NCI-H128 (cell line): ENCODE measurements around the gene GPC5.
A peak's percentile ranks its signal among the peaks of the same experiment; 100 is the strongest.

Experiments used
- DNase-seq: peaks from one replicate; lab custom pipeline; 2025; ENCODE audit not compliant: unreplicated experiment; lab: John Stamatoyannopoulos, UW

Gene GPC5

GRCh38 chr13:92126399-92126798 lies 728.0 kb downstream of the GPC5 start:
- no peak for DNase-seq

DNA sequence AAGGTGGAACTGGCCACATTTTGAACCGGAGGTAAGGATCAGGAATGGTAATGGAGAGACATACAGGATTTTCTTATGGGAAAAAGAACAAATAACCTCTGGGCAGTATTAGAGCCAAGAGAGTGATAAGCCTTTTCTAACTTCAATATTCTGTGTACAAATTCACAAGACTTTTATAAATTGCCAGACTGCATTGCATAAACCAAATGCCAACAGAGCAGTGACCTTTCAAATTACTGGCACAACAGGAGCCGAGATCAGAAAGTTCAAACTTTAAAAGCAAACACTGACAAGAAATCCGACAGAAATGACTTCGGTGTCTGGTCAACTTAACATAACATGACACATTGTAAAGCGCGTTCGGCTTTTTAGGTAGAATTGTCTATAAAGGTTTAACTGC lies 737.1 kb downstream of the GPC5 start:
- no peak for DNase-seq

DNA sequence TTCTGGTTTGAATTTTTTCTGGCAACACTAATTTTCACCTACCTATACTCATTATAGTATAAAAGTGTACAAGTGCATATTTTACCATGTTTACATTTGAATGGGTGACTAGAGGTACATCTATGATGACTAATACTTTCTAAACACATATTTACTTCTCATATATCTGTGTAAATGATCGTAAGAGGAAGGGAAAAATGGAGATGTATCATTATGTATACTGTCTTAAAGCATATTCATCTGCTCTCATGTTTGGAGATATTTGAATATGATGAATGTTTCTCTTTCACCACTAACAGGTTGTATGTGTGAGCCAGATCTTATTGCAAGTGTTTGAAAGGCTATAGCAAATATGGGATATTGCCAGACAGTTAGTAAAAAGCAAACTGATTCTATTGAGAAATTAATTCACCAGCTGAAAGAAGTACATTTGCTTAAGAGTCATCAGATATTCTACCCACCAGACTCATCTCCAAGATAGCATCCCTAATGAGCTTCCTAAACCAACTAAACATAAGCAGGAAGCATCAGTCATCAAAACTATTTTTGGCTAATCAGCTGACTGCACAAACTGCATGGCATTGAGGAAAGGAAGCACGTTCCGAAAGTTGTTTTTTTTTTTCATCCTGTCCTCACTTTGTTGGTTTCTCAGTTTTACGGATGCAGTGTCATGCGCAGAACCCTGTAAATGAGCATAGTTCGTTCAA lies 738.2 kb downstream of the GPC5 start:
- DNase-seq = no peak

GRCh38 chr13:92137520-92137919 lies 739.1 kb downstream of the GPC5 start:
- DNase-seq = no peak

DNA sequence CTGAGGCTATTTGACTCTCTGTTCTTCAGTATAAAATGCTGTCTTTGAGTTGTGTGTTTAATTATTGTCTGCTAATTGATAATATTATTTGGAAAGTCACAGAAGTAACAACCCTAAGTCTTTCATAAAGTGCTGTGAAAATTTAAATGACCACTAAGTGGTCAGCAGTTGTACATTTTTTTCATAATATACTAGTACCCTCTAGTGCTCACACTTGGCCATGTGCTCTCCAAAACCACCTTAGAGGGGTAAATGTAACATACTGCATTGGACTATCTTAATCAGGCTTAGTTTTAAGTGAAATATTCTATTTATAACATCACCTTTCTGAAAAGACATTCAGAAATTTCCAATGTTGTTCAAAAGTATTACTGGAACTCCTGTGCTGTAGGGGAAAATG lies 745.3 kb downstream of the GPC5 start:
- DNase-seq = no peak

DNA sequence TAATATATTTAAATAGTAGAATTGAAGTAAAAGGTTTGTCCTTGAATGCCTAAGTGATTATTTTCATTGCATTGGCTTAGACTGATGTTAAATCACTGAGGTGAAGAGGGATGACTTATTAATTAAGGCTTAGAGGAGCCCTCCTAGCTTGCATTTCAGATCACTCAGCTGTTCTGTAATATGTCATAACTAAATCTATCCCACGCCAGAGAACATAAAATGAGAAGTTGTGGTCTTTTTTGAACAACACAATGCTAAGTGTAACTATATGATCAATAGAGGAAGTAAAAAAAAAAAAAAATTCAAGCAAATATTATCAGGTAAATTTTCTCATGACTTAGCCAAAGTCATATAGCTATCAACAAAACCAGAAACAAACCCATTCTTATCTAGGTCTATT lies 752.2 kb downstream of the GPC5 start:
- DNase-seq = no peak

- DNase-seq = no peak
Measured at GRCh38 chr13:92158346-92158745, 759.9 kb downstream of the GPC5 start.

DNA sequence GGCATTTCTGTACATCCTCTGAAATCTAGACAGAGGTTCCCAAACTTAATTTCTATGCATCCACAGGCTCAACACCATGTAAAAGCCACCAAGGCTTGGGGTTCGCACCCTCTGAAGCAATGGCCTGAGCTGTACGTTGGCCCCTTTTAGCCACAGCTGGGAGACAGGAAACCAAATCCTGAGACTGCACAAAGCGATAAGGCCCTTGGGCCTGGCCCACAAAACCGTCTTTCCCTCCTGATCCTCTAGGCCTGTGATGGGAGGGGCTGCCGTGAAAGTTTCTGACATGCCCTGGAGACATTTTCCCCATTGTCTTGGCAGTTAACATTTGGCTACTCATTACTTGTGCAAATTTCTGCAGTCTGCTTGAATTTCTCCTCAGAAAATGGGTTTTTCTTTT lies 766.4 kb downstream of the GPC5 start:
- no peak for DNase-seq

- DNase-seq = no peak
Measured at GRCh38 chr13:92172191-92172590, 773.8 kb downstream of the GPC5 start.

- DNase-seq = no peak
Measured at GRCh38 chr13:92173254-92173653, 774.8 kb downstream of the GPC5 start.

DNA sequence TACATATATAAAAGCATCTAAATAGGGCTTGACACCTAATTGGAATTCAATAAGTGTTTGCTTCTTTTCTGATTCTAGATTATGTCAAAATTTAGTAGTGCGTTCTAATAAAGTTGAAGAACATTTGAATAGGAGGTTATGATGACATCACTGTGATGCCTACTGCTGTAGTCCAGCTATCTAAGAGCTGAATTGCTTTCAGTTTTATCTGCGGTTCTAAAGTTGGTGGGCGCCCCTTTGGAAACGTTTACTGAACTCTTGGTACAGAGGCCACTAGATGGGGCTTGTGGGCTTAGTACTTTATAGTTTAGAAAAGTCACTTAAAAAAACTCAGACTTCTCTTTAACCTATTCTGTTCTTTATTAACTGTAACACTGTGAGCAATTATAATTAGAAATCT lies 776.9 kb downstream of the GPC5 start:
- no peak for DNase-seq

GRCh38 chr13:92177966-92178365 lies 779.5 kb downstream of the GPC5 start:
- no peak for DNase-seq

- DNase-seq = no peak
Measured at GRCh38 chr13:92179223-92179622, 780.8 kb downstream of the GPC5 start.

GRCh38 chr13:92187378-92187989 lies 789.1 kb downstream of the GPC5 start:
- no peak for DNase-seq

DNA sequence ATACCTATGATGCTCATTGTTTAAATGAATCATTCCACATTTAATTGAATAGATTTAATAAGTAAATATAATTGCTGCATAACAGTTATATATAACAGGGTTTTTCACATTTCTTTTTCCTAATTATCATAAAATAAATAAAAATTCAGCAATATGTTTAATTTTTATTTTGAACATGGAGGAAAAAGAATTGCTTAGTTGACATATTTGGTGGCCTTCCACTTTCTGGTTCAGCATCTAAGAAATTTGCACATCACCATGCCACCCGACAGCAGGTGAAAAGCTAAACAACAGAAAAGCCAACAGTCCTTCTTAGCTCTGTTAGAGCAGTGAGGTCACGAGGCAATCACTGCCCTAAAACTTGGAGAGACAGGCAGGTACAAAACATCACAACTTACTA lies 790.2 kb downstream of the GPC5 start:
- no peak for DNase-seq

DNA sequence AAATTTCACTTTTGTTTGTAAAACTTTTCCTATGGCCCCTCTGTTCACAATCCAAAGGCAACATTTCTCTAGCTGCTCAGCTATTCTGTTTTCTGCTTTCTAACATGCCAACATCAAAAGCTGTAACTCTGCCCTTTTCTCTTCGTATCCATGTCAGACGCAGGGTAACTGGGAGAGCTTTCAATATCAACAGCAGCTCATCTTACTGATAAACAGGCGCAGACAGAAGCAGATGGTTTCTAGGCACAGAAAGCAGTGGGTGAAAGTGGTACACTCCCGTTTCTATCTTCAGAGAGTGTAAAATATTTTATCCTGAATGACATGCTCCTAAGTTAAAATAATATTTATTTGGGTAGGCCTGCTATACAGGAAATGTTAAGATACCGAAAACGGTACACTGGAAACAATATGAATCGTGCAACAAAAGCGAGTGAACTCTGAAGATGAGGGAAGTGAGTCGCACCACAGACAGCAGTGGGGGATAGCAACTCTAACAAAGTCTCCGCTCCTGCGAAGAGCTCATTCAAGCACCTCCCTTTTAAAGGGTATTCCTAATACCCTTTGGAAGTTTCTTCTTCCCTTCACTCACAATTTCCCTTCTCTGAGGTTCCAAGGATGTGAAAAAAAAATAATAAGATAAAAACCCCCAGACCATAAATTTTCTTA lies 798.3 kb downstream of the GPC5 start:
- peak; percentile 36 for DNase-seq

DNA sequence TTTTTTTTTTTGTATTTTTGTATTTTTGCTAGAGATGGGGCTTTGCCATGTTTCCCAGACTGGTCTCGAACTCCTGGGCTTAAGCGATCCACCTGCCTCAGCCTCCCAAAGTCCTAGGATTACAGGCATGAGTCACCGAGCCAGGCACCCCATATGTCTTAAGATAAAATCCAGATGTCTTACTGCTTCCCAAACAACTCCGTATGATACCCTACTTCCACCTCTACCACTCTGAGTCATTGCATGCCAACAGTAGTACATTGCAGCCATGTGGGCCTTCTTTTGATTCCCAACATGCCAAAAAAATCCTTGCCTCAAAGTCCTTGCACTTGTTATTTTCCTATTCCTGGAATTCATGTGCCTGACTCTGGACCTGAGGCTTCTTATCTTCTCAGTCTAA lies 799.2 kb downstream of the GPC5 start:
- no peak for DNase-seq

DNA sequence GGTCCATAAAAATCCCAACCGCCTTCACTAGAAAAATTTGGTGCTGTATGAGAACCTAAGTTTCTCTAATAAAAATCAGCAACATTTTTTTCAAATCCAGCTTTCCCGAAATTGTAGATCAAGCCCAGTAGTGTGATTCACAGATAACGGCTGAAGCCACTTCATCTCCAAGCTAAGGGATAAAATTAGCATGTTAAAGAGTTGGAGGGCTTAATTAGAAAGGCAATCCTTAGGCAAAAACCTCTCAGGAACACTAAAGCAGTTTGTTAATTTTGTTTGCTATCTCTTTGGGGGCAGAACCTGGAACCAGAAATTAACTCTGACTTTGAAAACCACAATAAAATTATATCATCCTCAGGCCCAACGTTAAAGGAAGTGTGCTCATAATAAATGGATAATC lies 820.2 kb downstream of the GPC5 start:
- no peak for DNase-seq

GRCh38 chr13:92221916-92222315 lies 823.5 kb downstream of the GPC5 start:
- no peak for DNase-seq

DNA sequence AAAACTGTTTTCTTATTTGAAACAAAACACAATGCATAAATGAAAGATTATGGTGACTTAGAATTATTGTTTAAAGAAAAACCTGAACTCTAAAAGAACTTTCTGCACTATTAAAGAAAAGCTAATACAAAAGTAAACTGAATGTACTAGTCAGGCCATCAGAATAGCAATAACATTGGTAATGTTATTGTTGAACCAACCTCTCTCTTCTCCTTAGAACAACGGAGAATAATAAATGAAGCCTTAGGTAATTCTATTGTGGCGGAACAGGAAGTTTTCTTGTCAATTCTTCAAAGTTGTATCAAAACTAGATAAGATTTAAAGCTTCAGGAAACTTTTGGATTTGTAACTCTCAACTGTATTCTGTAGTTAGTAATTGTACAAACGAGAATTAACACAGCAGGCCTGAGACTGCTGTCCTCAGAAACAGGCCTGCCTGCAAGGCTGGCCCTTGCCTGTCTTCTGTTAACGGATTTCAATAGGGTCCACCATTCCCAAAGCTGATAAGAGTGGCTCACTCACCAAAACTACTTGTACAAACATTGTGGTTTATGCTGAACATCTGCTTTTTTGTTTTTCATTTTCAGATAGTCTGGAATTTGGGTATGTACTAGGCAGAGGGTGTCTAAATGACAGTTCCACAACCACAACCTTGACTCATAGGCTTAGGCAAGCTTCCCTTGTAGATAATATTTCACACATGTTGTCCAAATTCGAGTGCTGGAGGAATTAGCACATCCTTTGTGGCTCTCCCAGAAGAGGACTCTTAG lies 825.8 kb downstream of the GPC5 start:
- DNase-seq = no peak

DNA sequence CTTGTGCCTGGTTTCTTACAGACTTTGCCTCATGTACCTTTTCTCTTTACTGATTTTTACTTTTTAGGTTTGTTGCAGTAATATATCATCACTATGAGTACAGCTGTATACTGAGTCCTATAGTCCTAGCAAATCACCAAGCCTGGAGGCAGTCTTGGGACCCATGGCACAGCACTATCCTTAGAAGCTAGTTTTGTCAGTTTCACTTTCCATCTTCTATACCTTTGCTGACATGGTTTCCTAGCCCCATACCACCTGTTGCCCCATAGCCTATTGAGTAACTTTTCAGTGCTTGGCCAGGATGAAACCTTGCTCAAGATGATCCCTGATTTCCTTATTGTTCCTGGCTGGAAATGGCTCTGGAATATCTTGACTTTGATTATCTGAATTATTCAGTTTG lies 826.4 kb downstream of the GPC5 start:
- DNase-seq = no peak

GRCh38 chr13:92225861-92226260 lies 827.4 kb downstream of the GPC5 start:
- DNase-seq = no peak
